Neuronal stem cell (in vitro differentiated cells): ENCODE data around the gene ADM2.

Source experiments
- DNase-seq: peaks from one replicate; pipeline ENCODE4 v3.0.0-alpha.2; 2013; ENCODE audit warnings: low spot score
- H2AFZ ChIP-seq: one replicate; pipeline ENCODE4 v1.6.1; 2013; ENCODE audit warnings: mild to moderate bottlenecking, low read length, inconsistent platforms
- H2AK5ac ChIP-seq: 2 replicates; pipeline ENCODE4 v1.6.1; 2013; ENCODE audit warnings: low read depth, mild to moderate bottlenecking, inconsistent platforms, low read length, moderate library complexity, mixed read lengths
- H2BK120ac ChIP-seq: 2 replicates; pipeline ENCODE4 v1.6.1; 2013; ENCODE audit warnings: low read depth, mild to moderate bottlenecking, inconsistent platforms, low read length, moderate library complexity, mixed read lengths
- H2BK12ac ChIP-seq: one replicate; pipeline ENCODE4 v1.6.1; 2013; ENCODE audit warnings: low read length, inconsistent platforms
- H2BK15ac ChIP-seq: 2 replicates; pipeline ENCODE4 v1.6.1; 2013; ENCODE audit warnings: mild to moderate bottlenecking, low read length, inconsistent platforms, mixed read lengths
- H2BK5ac ChIP-seq: one replicate; pipeline ENCODE4 v1.6.1; 2013; ENCODE audit warnings: inconsistent platforms, mild to moderate bottlenecking, low read length, moderate library complexity
- H3K14ac ChIP-seq: one replicate; pipeline ENCODE4 v1.6.1; 2013; ENCODE audit warnings: low read length, inconsistent platforms
- H3K18ac ChIP-seq: 2 replicates; pipeline ENCODE4 v1.6.1; 2013; ENCODE audit warnings: low read length, inconsistent platforms
- H3K23ac ChIP-seq: 2 replicates; pipeline ENCODE4 v1.6.1; 2013; ENCODE audit warnings: low read depth, mild to moderate bottlenecking, mixed read lengths, low read length, inconsistent platforms; ENCODE audit not compliant: poor library complexity
- H3K27ac ChIP-seq: replicated peaks from 3 replicates; pipeline ENCODE4 v1.5.1; 2013; ENCODE audit warnings: low read length, inconsistent platforms
- H3K27me3 ChIP-seq, 3 experiments: 2 replicates each; pipeline ENCODE4 v1.6.1; 2013; ENCODE audit warnings: low read length in 3 of 3, mild to moderate bottlenecking in 2 of 3, inconsistent platforms in 1 of 3, low read depth in 1 of 3, mixed read lengths in 1 of 3, moderate library complexity in 1 of 3; ENCODE audit not compliant: control insufficient read depth in 3 of 3, insufficient read depth in 3 of 3
- H3K36me3 ChIP-seq, 2 donors: replicated peaks in 1 of 2; 2 replicates each; pipeline ENCODE4 v1.6.1; 2013; ENCODE audit warnings: low read length in 2 of 2; ENCODE audit not compliant: control insufficient read depth in 2 of 2, insufficient read depth in 2 of 2
- H3K4ac ChIP-seq: 2 replicates; pipeline ENCODE4 v1.6.1; 2013; ENCODE audit warnings: inconsistent platforms, mild to moderate bottlenecking, low read length, moderate library complexity
- H3K4me1 ChIP-seq, 2 donors: 1 replicate in 1 of 2; 2 replicates in 1 of 2; pipeline ENCODE4 v1.6.1; 2013; ENCODE audit warnings: low read length in 2 of 2, low read depth in 1 of 2; ENCODE audit not compliant: control insufficient read depth in 2 of 2, insufficient read depth in 1 of 2
- H3K4me2 ChIP-seq: one replicate; pipeline ENCODE4 v1.6.1; 2013; ENCODE audit warnings: mild to moderate bottlenecking, low read length, inconsistent platforms; ENCODE audit not compliant: insufficient read depth, poor library complexity, severe bottlenecking
- H3K4me3 ChIP-seq, 2 donors: 2 replicates each; pipeline ENCODE4 v1.5.1; 2013; ENCODE audit warnings: low read length in 2 of 2, mild to moderate bottlenecking in 2 of 2, inconsistent platforms in 1 of 2, moderate library complexity in 1 of 2
- H3K79me1 ChIP-seq: one replicate; pipeline ENCODE4 v1.6.1; 2013; ENCODE audit warnings: low read depth, mild to moderate bottlenecking, inconsistent platforms, low read length, moderate library complexity
- H3K9ac ChIP-seq: one replicate; pipeline ENCODE4 v1.6.1; 2013; ENCODE audit warnings: mild to moderate bottlenecking, low read depth, low read length, inconsistent platforms; ENCODE audit not compliant: poor library complexity
- H3K9me3 ChIP-seq, 2 donors: replicated peaks in 1 of 2; 2 replicates each; pipeline versions ENCODE3 to v1.6.1; 2013; ENCODE audit warnings: low read length in 2 of 2, mild to moderate bottlenecking in 2 of 2, inconsistent platforms in 1 of 2, low read depth in 1 of 2, mixed read lengths in 1 of 2, moderate library complexity in 1 of 2; ENCODE audit not compliant: control insufficient read depth in 2 of 2, insufficient read depth in 1 of 2
- H4K8ac ChIP-seq: one replicate; pipeline ENCODE4 v1.6.1; 2013; ENCODE audit warnings: low read depth, mild to moderate bottlenecking, inconsistent platforms, low read length, moderate library complexity
- H4K91ac ChIP-seq: one replicate; pipeline ENCODE4 v1.6.1; 2013; ENCODE audit warnings: low read length, low read depth, mild to moderate bottlenecking, inconsistent platforms; ENCODE audit not compliant: poor library complexity
- WGBS, 2 donors: extraction: QIAGEN DNeasy Blood & Tissue Kit; methylation state at CpG; one replicate each; pipeline ENCODE4 v1.1.7; 2013; ENCODE audit warnings: missing lambda C conversion rate in 2 of 2, mixed read lengths in 1 of 2; ENCODE audit not compliant: insufficient read length in 2 of 2, insufficient replicate concordance in 1 of 2; ENCODE audit errors: extremely low coverage in 2 of 2; 5-methylcytosine and 5-hydroxymethylcytosine counted together

Gene ADM2

GRCh38 chr22:50443801-50444625, 37.3 kb upstream of the ADM2 start:
- Histone ChIP-seq H3K4me1 (peaks cover 0 to 4% of the 10 kb centered on the region in 2 donors), H3K79me1 (peaks cover 3% of the 10 kb centered on the region), H2AK5ac (no peak overlapping the region), H2AFZ (no peak overlapping the region), H3K4me2 (no peak overlapping the region), H3K9me3 (no peaks in the 10 kb centered on the region), H2BK15ac (no peak overlapping the region), H3K27ac (no peak overlapping the region), H3K23ac (peak overlapping the region; percentile 85), H3K14ac (peak overlapping the region; percentile 31), H3K27me3 (no peaks in the 10 kb centered on the region), H2BK5ac (peak overlapping the region; percentile 24), H3K9ac (no peak overlapping the region), H3K4ac (no peak overlapping the region), H2BK120ac (no peak overlapping the region), H4K8ac (no peak overlapping the region), H2BK12ac (no peak overlapping the region), H3K4me3 (peak overlapping the region in 1 of 2 donors; percentile 30), H3K18ac (peak overlapping the region; percentile 64), H4K91ac (peak overlapping the region; percentile 43), H3K36me3 (peaks cover 43 to 88% of the 10 kb centered on the region in 2 donors)
- no peak for DNase-seq
- WGBS, 2 donors = no CpG with 5 or more reads among the region's 28 CpGs

GRCh38 chr22:50444663-50445062, 36.7 kb upstream of the ADM2 start:
- Histone ChIP-seq H3K14ac (no peak overlapping the region), H2AFZ (no peak overlapping the region), H3K4me1 (peaks cover 0 to 4% of the 10 kb centered on the region in 2 donors), H3K23ac (peak overlapping the region; percentile 85), H3K9ac (no peak overlapping the region), H3K4ac (no peak overlapping the region), H3K4me3 (no peak overlapping the region), H3K18ac (no peak overlapping the region), H3K27me3 (no peaks in the 10 kb centered on the region), H2AK5ac (no peak overlapping the region), H4K91ac (no peak overlapping the region), H3K79me1 (peaks cover 3% of the 10 kb centered on the region), H3K4me2 (no peak overlapping the region), H2BK15ac (no peak overlapping the region), H2BK12ac (no peak overlapping the region), H4K8ac (peak overlapping the region; percentile 82), H3K36me3 (peaks cover 40 to 86% of the 10 kb centered on the region in 2 donors), H2BK5ac (no peak overlapping the region), H3K9me3 (peaks cover 0 to under 1% of the 10 kb centered on the region in 2 donors), H2BK120ac (no peak overlapping the region), H3K27ac (no peak overlapping the region)
- DNase-seq = no peak
- WGBS, 2 donors = no CpG with 5 or more reads among the region's 5 CpGs

- H3K27ac ChIP-seq = no peak overlapping the region
- no CpG with 5 or more reads among the region's 30 CpGs for WGBS, 2 donors
- H3K9ac ChIP-seq = no peak overlapping the region
- peak overlapping the region; percentile 85 for H3K23ac ChIP-seq
- no peak overlapping the region for H2BK12ac ChIP-seq
- H4K8ac ChIP-seq = peak overlapping the region; percentile 82
- peaks cover 5% of the 10 kb centered on the region for H3K79me1 ChIP-seq
- H3K4me1 ChIP-seq = peaks cover 0 to 4% of the 10 kb centered on the region in 2 donors
- no peak overlapping the region for H3K14ac ChIP-seq
- no peak overlapping the region for H2BK5ac ChIP-seq
- no peak overlapping the region for H2BK15ac ChIP-seq
- peak overlapping the region; percentile 37 for H3K4ac ChIP-seq
- no peaks in the 10 kb centered on the region for H3K27me3 ChIP-seq
- H3K36me3 ChIP-seq = peaks cover 38 to 83% of the 10 kb centered on the region in 2 donors
- no peak overlapping the region for H3K4me2 ChIP-seq
- peaks cover 0 to 4% of the 10 kb centered on the region in 2 donors for H3K9me3 ChIP-seq
- DNase-seq = no peak
- no peak overlapping the region for H3K4me3 ChIP-seq
- peak overlapping the region; percentile 13 for H3K18ac ChIP-seq
- no peak overlapping the region for H4K91ac ChIP-seq
- H2BK120ac ChIP-seq = no peak overlapping the region
- peak overlapping the region; percentile 37 for H2AK5ac ChIP-seq
- H2AFZ ChIP-seq = no peak overlapping the region
Observed at GRCh38 chr22:50445071-50445879, 36.1 kb upstream of the ADM2 start.
